Measurements from ENCODE around the gene SPATA20.

The SPATA20 gene

DNA sequence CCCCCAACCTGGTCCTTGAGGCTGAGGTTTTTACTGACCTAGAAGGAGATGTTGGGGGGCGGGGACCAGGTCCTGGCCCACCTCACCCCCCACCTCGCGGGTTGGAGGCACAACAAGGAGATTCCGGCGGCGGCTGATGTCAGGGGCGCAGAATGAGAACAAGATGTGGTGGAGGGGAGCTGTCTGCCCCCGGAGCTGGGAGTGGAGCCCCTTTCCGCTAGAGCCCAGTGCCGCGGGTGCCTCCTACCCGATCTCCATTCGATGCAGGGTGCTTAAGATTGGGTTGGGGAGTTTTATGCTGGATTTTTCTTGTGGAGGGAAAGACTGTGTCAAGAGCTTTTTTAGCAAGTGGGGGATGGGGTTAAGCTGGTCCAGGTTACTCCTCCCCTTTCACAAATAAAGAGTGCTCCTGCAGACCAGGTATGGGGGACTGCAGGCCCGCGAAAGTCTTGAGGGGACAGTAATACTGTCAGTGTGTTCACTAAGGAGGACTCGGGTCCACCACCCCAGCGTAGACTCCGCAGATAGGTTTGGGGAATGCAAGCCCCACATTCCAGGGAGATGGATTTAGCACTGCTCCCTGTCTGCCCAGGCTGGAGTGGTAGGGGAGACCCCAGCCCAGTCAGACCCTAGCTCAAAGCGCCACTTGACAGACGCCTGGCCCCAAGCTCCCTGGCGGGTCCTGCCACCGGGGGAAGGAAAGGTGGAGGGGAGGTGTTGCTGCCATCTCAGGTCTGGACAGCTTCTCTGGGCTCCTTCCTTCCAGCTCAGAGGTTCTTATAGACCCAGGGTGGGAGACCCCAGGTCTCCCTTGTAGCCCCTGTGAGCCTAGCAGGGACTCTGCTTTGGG lies 15.5 kb downstream of the SPATA20 start:
- Histone ChIP-seq H3K9me3 (ENCODE audit: insufficient read depth, low read length) (no peaks in the 10 kb centered on the region), H4K20me1 (ENCODE audit: insufficient read depth, low read length) (no peaks in the 10 kb centered on the region), H2AFZ (ENCODE audit: low read depth, low read length) (no peak overlapping the region), H3K36me3 (replicated peaks; ENCODE audit: low read depth, low read length) (no peaks in the 10 kb centered on the region), H3K4me2 (ENCODE audit: low read length) (no peak overlapping the region), H3K27me3 (ENCODE audit: low read depth, low read length) (peaks cover 47% of the 10 kb centered on the region), H3K27ac (ENCODE audit: low read length) (no peak overlapping the region), H3K9ac (ENCODE audit: low read length) (no peak overlapping the region), H3K4me1 (ENCODE audit: low read length) (peaks cover 4% of the 10 kb centered on the region; the same call in 1 of the 2 replicates), H3K79me2 (ENCODE audit: low read length) (no peaks in the 10 kb centered on the region), H3K4me3 (ENCODE audit: low read length) (no peak overlapping the region)
- TF ChIP-seq, protein P1, sequence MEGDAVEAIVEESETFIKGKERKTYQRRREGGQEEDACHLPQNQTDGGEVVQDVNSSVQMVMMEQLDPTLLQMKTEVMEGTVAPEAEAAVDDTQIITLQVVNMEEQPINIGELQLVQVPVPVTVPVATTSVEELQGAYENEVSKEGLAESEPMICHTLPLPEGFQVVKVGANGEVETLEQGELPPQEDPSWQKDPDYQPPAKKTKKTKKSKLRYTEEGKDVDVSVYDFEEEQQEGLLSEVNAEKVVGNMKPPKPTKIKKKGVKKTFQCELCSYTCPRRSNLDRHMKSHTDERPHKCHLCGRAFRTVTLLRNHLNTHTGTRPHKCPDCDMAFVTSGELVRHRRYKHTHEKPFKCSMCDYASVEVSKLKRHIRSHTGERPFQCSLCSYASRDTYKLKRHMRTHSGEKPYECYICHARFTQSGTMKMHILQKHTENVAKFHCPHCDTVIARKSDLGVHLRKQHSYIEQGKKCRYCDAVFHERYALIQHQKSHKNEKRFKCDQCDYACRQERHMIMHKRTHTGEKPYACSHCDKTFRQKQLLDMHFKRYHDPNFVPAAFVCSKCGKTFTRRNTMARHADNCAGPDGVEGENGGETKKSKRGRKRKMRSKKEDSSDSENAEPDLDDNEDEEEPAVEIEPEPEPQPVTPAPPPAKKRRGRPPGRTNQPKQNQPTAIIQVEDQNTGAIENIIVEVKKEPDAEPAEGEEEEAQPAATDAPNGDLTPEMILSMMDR (IDR thresholded peaks at IDR 0.05; ENCODE audit: low read depth, low read length), result no peak
- TF ChIP-seq EZH2phosphoT487 (IDR thresholded peaks at IDR 0.05; ENCODE audit: low read depth), result no peak

DNA sequence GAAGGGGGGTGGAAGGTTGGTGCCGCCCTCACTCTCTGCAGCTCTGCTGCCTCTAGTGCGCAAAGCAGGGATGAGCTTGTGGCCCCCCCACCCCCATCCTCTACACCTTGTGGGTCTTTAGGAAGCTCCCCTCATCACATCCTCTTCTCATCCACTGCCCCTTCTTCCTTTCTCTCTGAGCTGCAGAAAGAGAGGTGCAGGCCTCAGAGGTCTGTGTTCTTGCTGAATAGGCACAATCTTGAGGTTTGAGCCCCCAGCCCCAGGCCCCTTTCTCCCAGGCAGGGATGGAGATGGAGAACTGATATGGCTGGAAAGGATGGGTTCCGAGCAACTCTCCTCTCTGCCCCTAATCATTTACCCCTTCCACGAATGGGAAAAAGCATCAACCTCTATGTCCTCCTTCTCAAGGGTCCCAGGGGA lies 16.1 kb downstream of the SPATA20 start:
- Histone ChIP-seq H3K4me1 (ENCODE audit: low read length) (peaks cover 4% of the 10 kb centered on the region; the same call in 1 of the 2 replicates), H3K27me3 (ENCODE audit: low read depth, low read length) (peaks cover 53% of the 10 kb centered on the region), H3K27ac (ENCODE audit: low read length) (no peak overlapping the region), H4K20me1 (ENCODE audit: insufficient read depth, low read length) (no peaks in the 10 kb centered on the region), H3K4me3 (ENCODE audit: low read length) (no peak overlapping the region), H3K9me3 (ENCODE audit: insufficient read depth, low read length) (no peaks in the 10 kb centered on the region), H2AFZ (ENCODE audit: low read depth, low read length) (no peak overlapping the region), H3K9ac (ENCODE audit: low read length) (no peak overlapping the region), H3K36me3 (replicated peaks; ENCODE audit: low read depth, low read length) (no peaks in the 10 kb centered on the region), H3K79me2 (ENCODE audit: low read length) (no peaks in the 10 kb centered on the region), H3K4me2 (ENCODE audit: low read length) (no peak overlapping the region)
- TF ChIP-seq, protein P1 (IDR thresholded peaks at IDR 0.05; ENCODE audit: low read depth, low read length), result no peak
- no peak for TF ChIP-seq EZH2phosphoT487 (IDR thresholded peaks at IDR 0.05; ENCODE audit: low read depth)

DNA sequence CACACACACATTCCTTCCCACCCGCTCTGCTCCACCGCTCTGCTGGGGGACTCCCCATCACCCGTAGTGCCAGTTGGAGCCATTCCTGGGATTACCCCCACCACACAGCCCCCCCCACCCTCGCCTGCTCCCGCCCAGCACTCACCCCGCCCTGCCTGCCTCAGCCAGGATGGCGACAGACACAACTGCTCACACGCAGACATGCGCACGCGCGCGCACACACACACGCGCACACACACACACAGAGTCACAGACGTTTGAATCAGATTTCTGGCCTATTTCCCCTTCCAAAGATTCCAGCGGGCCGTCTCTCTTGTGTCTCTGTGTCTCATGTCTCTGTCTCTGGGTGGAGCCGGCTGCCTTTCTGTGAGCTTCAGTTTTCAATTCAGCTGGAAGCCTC lies 17.9 kb downstream of the SPATA20 start:
- Histone ChIP-seq H3K36me3 (replicated peaks; ENCODE audit: low read depth, low read length) (no peaks in the 10 kb centered on the region), H3K4me2 (ENCODE audit: low read length) (no peak overlapping the region), H3K9me3 (ENCODE audit: insufficient read depth, low read length) (no peaks in the 10 kb centered on the region), H3K4me3 (ENCODE audit: low read length) (no peak overlapping the region), H2AFZ (ENCODE audit: low read depth, low read length) (no peak overlapping the region), H4K20me1 (ENCODE audit: insufficient read depth, low read length) (no peaks in the 10 kb centered on the region), H3K27me3 (ENCODE audit: low read depth, low read length) (peaks cover 58% of the 10 kb centered on the region), H3K4me1 (ENCODE audit: low read length) (peaks cover 4% of the 10 kb centered on the region; the same call in 1 of the 2 replicates), H3K9ac (ENCODE audit: low read length) (no peak overlapping the region), H3K27ac (ENCODE audit: low read length) (no peak overlapping the region), H3K79me2 (ENCODE audit: low read length) (no peaks in the 10 kb centered on the region)
- TF ChIP-seq, protein P1 (IDR thresholded peaks at IDR 0.05; ENCODE audit: low read depth, low read length), result no peak
- TF ChIP-seq EZH2phosphoT487 (IDR thresholded peaks at IDR 0.05; ENCODE audit: low read depth), result no peak

DNA sequence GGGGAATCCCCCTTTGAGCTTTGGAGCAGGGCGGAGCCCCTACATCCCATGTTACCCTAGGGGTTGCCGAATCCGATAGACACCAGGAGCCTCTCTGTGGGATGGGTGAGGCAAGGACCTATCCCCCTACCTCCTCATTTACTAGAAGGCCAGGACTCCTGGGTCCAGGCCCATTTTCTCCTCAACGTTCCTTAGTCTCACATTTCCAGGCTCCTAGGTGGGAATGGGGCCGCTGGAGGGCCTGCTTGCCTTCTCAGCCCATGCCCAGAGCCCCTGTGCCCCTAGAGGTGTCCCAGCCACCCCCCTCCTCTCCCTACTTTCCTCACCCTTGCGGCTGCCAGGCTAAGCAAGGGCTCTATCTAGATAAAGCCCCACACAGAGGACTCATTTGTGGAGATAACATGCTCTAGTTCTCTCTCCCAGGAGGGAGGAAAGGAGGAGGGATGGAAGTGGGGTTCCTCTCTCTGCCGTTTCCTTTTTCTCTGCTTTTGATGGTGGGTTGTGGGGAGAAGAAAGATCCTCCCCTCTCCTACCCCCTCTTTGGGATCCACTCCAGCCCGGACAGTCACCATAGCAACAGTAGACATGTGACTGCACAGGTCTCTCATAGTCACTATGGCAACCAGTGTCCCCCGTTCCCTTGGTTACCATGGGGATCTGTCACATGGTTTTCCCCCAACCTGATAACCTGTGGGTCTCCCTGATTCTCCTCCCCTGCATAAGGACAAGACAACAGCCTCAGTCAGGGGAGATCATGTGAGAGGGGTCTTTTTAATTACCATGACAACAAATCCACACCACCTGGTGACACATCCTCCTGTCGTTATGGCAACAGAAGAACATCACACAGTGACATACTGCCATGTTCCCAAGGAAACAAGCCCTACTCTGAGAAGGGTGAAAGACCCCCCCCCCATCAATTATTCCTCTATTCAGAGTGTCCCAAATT lies 18.7 kb downstream of the SPATA20 start:
- Histone ChIP-seq H3K36me3 (replicated peaks; ENCODE audit: low read depth, low read length) (no peaks in the 10 kb centered on the region), H3K4me2 (ENCODE audit: low read length) (no peak overlapping the region), H3K4me1 (ENCODE audit: low read length) (no peaks in the 10 kb centered on the region), H3K9me3 (ENCODE audit: insufficient read depth, low read length) (no peaks in the 10 kb centered on the region), H3K27ac (ENCODE audit: low read length) (no peak overlapping the region), H2AFZ (ENCODE audit: low read depth, low read length) (no peak overlapping the region), H3K9ac (ENCODE audit: low read length) (no peak overlapping the region), H3K4me3 (ENCODE audit: low read length) (no peak overlapping the region), H3K79me2 (ENCODE audit: low read length) (no peaks in the 10 kb centered on the region), H4K20me1 (ENCODE audit: insufficient read depth, low read length) (no peaks in the 10 kb centered on the region), H3K27me3 (ENCODE audit: low read depth, low read length) (peaks cover 58% of the 10 kb centered on the region)
- TF ChIP-seq, protein P1 (IDR thresholded peaks at IDR 0.05; ENCODE audit: low read depth, low read length), result no peak
- TF ChIP-seq EZH2phosphoT487 (IDR thresholded peaks at IDR 0.05; ENCODE audit: low read depth), result no peak

All from OCI-LY3 (cell line).